Caco-2 (cell line): ENCODE measurements around the gene LUZP1. TPM values are rescaled to one million over a fixed set of nuclear protein-coding genes. Genes with fewer than 3 reads are reported as not detected.

ENCODE experiments used
- BruUV-seq: library from RNA; stranded (reverse); fragments of 400-500 nt; replicated peaks from 2 replicates; lab custom pipeline; 2021; lab: Mats Ljungman, UMichigan
- CTCF ChIA-PET: fragments of 300-600 bp; sonication (Branson Sonifier 250); formaldehyde crosslinking; loops from one replicate; lab custom pipeline; 2022; ENCODE audit warnings: antibody characterized with exemption; lab: Charles Lee
- POLR2A ChIA-PET: fragments of 300-600 bp; sonication (Branson Sonifier 250); formaldehyde crosslinking; loops from one replicate; lab custom pipeline; 2022; ENCODE audit warnings: antibody characterized with exemption; lab: Charles Lee
- DNase-seq, 2 experiments: peaks; one replicate each; pipeline versions ENCODE4 v3.0.0 to v3.0.0-alpha.2; 2020 to 2022
- H3K27me3 ChIP-seq: replicated peaks from 2 replicates; pipeline ENCODE4 v1.6.0; 2011; ENCODE audit warnings: low read length; ENCODE audit not compliant: control insufficient read depth, insufficient read depth
- H3K36me3 ChIP-seq: 2 replicates; pipeline ENCODE4 v1.5.1; 2011; ENCODE audit warnings: low read length; ENCODE audit not compliant: control insufficient read depth, insufficient read depth
- H3K4me1 ChIP-seq: fragments of 250-450 bp; sonication (Bioruptor Pico); 2 replicates; pipeline ENCODE4 v1.5.1; 2020; ENCODE audit warnings: mild to moderate bottlenecking
- H3K4me3 ChIP-seq: 2 replicates; pipeline ENCODE4 v1.5.1; 2011; ENCODE audit warnings: low read depth, mild to moderate bottlenecking, control low read depth, low read length
- H3K9me3 ChIP-seq: fragments of 250-450 bp; sonication (Bioruptor Pico); 2 replicates; pipeline ENCODE4 v1.5.1; 2020; ENCODE audit warnings: mild to moderate bottlenecking, moderate library complexity
- H3K27ac Mint-ChIP-seq: one replicate; pipeline ENCODE4 v1.8.0; 2022; ENCODE audit warnings: mixed read lengths; ENCODE audit not compliant: unreplicated experiment
- H3K27me3 Mint-ChIP-seq: one replicate; pipeline ENCODE4 v1.8.0; 2022; ENCODE audit warnings: mixed read lengths; ENCODE audit not compliant: insufficient read depth, unreplicated experiment
- H3K36me3 Mint-ChIP-seq: one replicate; pipeline ENCODE4 v1.8.0; 2022; ENCODE audit warnings: mild to moderate bottlenecking, mixed read lengths; ENCODE audit not compliant: insufficient read depth, unreplicated experiment
- H3K4me1 Mint-ChIP-seq: one replicate; pipeline ENCODE4 v1.8.0; 2022; ENCODE audit warnings: low read depth, mixed read lengths; ENCODE audit not compliant: unreplicated experiment
- H3K4me3 Mint-ChIP-seq: one replicate; pipeline ENCODE4 v1.8.0; 2022; ENCODE audit warnings: mild to moderate bottlenecking, moderate library complexity, mixed read lengths; ENCODE audit not compliant: unreplicated experiment
- H3K9me3 Mint-ChIP-seq: one replicate; pipeline ENCODE4 v1.8.0; 2022; ENCODE audit warnings: mixed read lengths; ENCODE audit not compliant: unreplicated experiment
- CTCF ChIP-seq, 2 experiments: fragments of 200-600 bp in 1 of 2; IDR thresholded peaks; 1 replicate in 1 of 2; 2 replicates in 1 of 2; pipeline versions ENCODE4 v1.5.1 to v1.8.0; 2011 to 2022; ENCODE audit warnings: antibody characterized with exemption in 1 of 2, control low read depth in 1 of 2, inconsistent platforms in 1 of 2, low read depth in 1 of 2, low read length in 1 of 2, mild to moderate bottlenecking in 1 of 2, moderate library complexity in 1 of 2; ENCODE audit not compliant: insufficient read depth in 1 of 2, severe bottlenecking in 1 of 2, unreplicated experiment in 1 of 2
- intact Hi-C: fragments of 100-400 bp; cut with micrococcal nuclease; formaldehyde crosslinking; loops from one replicate; pipeline ENCODE4 v1.10.0; 2022; ENCODE audit not compliant: unreplicated experiment
- total RNA-seq: library from RNA; stranded (reverse); gene quantifications from 2 replicates; pipeline ENCODE4 v1.2.3, GENCODE V29; 2022

LUZP1 gene
- total RNA-seq, 1 experiment from 2014 or later: 20.6 TPM

DNA sequence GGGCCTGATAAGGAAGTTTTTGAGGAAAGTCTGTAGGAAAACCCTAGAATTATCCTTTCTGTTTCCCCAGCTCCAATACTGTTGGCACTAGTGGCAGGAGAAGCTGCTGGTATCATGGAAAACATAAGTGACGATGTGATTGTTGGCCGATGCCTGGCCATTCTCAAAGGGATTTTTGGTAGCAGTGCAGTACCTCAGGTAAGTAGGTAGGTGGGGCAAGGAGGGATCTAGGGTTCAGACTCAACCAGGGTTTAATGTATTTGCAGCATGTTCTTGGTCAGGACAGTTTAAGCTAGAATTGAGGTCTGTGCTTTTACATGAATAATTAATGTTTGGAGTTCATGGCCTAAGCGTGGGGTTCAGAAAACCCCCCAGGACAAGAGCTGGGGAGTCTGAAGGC lies 87.3 kb downstream of the LUZP1 start:
- no peaks in the 10 kb centered on the region for H3K9me3 Mint-ChIP-seq
- peak; percentile 18 to 38 for TF ChIP-seq CTCF (IDR thresholded peaks at IDR 0.05; ENCODE audit: insufficient read depth in 1 of 2, low read depth in 1 of 2, low read length in 1 of 2, severe bottlenecking in 1 of 2, unreplicated experiment in 1 of 2)
- peak in 1 of 2 experiments; percentile 15 for DNase-seq
- Histone ChIP-seq H3K4me1 (no peaks in the 10 kb centered on the region), H3K27me3 (no peaks in the 10 kb centered on the region), H3K4me3 (no peak overlapping the region), H3K9me3 (no peaks in the 10 kb centered on the region), H3K36me3 (peaks cover 2% of the 10 kb centered on the region; the same call in 1 of the 2 replicates)
- H3K27me3 Mint-ChIP-seq: no peaks in the 10 kb centered on the region
- ChIA-PET CTCF (no interaction called here), POLR2A (no interaction called here)
- H3K36me3 Mint-ChIP-seq: peaks cover 85% of the 10 kb centered on the region
- BruUV-seq: no TSS peak
- intact Hi-C loops: no loop called here
- no peak overlapping the region for H3K27ac Mint-ChIP-seq
- no peak overlapping the region for H3K4me3 Mint-ChIP-seq
- no peaks in the 10 kb centered on the region for H3K4me1 Mint-ChIP-seq

DNA sequence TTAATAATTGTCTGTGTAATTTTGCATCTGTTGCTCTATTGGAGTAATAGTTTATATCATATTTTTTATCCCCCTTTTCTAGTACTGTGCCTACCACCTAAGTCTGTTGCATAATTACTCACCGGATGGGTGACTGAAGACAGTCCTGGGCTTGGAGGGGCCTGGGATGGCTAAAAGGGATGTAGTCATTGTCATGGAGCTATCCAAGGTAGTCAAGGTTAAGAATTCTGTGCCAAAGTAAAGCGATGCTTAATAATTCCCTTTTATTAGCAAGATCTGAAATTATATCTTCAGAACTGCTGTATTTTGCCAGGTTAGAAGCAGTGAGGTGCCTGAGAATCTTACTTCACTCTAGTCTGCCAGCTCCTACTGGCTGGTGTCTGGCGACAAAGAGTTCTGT lies 87.8 kb downstream of the LUZP1 start:
- ChIA-PET POLR2A (no interaction called here), CTCF (no interaction called here)
- peaks cover 83% of the 10 kb centered on the region for H3K36me3 Mint-ChIP-seq
- DNase-seq: no peak
- no peak overlapping the region for H3K4me3 Mint-ChIP-seq
- no peaks in the 10 kb centered on the region for H3K4me1 Mint-ChIP-seq
- no peak overlapping the region for H3K4me3 ChIP-seq
- no peaks in the 10 kb centered on the region for H3K27me3 Mint-ChIP-seq
- BruUV-seq: no TSS peak
- no peak overlapping the region for H3K27ac Mint-ChIP-seq
- H3K9me3 ChIP-seq: no peaks in the 10 kb centered on the region
- H3K9me3 Mint-ChIP-seq: no peaks in the 10 kb centered on the region
- H3K4me1 ChIP-seq: no peaks in the 10 kb centered on the region
- intact Hi-C loops: no loop called here
- H3K36me3 ChIP-seq: peaks cover 2% of the 10 kb centered on the region; the same call in 1 of the 2 replicates
- no peaks in the 10 kb centered on the region for H3K27me3 ChIP-seq
- no peak for TF ChIP-seq CTCF (IDR thresholded peaks at IDR 0.05; ENCODE audit: insufficient read depth in 1 of 2, low read depth in 1 of 2, low read length in 1 of 2, severe bottlenecking in 1 of 2, unreplicated experiment in 1 of 2)

GRCh38 chr1:23079025-23079424 lies 89.6 kb downstream of the LUZP1 start:
- no peaks in the 10 kb centered on the region for H3K4me1 Mint-ChIP-seq
- no peaks in the 10 kb centered on the region for H3K4me1 ChIP-seq
- H3K36me3 ChIP-seq: peaks cover 2% of the 10 kb centered on the region; the same call in 1 of the 2 replicates
- intact Hi-C loops: no loop called here
- H3K9me3 Mint-ChIP-seq: no peaks in the 10 kb centered on the region
- H3K27me3 ChIP-seq: no peaks in the 10 kb centered on the region
- H3K27me3 Mint-ChIP-seq: no peaks in the 10 kb centered on the region
- peaks cover 76% of the 10 kb centered on the region for H3K36me3 Mint-ChIP-seq
- BruUV-seq: no TSS peak
- CTCF ChIA-PET: no interaction called here
- no peak overlapping the region for H3K4me3 ChIP-seq
- no peak overlapping the region for H3K27ac Mint-ChIP-seq
- no peak overlapping the region for H3K4me3 Mint-ChIP-seq
- no peaks in the 10 kb centered on the region for H3K9me3 ChIP-seq
- POLR2A ChIA-PET: no interaction called here
- TF ChIP-seq CTCF (IDR thresholded peaks at IDR 0.05; ENCODE audit: insufficient read depth in 1 of 2, low read depth in 1 of 2, low read length in 1 of 2, severe bottlenecking in 1 of 2, unreplicated experiment in 1 of 2): no peak
- no peak for DNase-seq
